ENCODE data around the gene RPRD2.

RPRD2 gene

GRCh38 chr1:150516050-150516591, 152.2 kb downstream of the RPRD2 start:
- DNase-seq, result peak; percentile 52

- DNase-seq, result peak; percentile 52
These were observed 152.7 kb downstream of the RPRD2 start for GRCh38 chr1:150516616-150517015.

DNA sequence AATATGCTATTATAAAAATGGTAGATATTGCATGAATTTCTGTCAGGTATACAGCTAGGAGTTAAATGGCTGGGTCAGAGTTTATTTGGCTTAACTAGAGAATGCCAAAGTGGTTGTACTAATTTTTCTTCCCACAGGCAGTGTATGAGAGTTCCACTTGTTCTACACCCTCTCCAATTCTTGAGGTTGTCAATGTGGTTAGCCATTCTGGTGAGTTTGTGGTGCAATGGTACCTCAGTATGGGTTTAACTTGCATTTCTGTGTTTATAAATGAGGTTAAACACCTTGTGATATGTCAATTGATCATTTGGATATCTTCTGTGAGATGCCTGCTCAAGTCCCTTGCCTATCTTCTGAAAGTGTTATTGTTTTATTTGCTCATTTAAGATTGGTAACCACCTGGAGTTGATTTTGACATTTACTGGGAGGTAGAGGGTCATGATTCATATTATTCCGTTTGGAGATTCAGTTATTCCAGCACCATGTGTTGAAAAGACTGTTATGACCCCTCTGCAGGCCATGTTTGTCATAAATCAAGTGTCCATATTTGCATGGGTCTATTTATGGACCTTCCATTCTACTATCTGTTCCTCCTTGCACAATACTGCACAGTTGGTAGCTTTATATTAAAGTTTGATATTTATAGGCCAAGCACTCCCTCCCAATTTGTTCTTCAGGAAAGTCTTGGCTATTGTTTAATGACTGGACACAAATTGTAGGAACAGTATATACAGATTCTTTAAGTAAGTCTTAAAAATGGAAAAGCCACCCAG, 157.4 kb downstream of the RPRD2 start:
- DNase-seq, result no peak

DNA sequence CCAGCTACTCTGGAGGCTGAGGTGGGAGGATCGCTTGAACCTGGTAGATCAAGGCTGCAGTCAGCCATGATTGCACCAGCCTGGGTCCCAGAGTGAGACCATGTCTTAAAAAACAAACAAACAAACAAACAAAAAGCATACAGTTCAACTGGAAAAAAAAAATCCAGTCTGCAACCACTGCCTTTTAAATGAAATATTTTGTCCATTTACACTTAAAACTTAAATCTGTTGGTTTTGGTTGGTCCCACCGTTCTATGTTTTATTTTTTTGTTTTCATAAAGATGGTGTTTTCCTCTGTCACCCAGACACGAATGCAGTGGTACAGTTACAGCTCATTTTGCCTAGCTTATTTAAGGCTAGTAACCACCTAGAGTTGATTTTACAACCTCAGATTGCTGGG, 161.4 kb downstream of the RPRD2 start:
- no peak for DNase-seq
